ENCODE measurements around the gene ASCL1. TPM values are rescaled to one million over a fixed set of nuclear protein-coding genes. Genes with fewer than 3 reads are reported as not detected.

The ASCL1 gene
- total and polyA plus RNA-seq, 2 of the 13 experiments (the other 11 are each of a cell fraction or from before 2014, with no cell fraction given), result not detected

DNA sequence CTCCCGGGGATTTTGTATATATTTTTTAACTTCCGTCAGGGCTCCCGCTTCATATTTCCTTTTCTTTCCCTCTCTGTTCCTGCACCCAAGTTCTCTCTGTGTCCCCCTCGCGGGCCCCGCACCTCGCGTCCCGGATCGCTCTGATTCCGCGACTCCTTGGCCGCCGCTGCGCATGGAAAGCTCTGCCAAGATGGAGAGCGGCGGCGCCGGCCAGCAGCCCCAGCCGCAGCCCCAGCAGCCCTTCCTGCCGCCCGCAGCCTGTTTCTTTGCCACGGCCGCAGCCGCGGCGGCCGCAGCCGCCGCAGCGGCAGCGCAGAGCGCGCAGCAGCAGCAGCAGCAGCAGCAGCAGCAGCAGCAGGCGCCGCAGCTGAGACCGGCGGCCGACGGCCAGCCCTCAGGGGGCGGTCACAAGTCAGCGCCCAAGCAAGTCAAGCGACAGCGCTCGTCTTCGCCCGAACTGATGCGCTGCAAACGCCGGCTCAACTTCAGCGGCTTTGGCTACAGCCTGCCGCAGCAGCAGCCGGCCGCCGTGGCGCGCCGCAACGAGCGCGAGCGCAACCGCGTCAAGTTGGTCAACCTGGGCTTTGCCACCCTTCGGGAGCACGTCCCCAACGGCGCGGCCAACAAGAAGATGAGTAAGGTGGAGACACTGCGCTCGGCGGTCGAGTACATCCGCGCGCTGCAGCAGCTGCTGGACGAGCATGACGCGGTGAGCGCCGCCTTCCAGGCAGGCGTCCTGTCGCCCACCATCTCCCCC, 777 bp downstream of the ASCL1 start:
- no peaks in the 10 kb centered on the region for H3K36me3 ChIP-seq (replicated peaks in 1 of 2; ENCODE audit: control insufficient read depth in 1 of 2, insufficient read depth in 2 of 2, low read length in 2 of 2)
- H4K20me1 ChIP-seq (ENCODE audit: insufficient read depth, low read length), result no peaks in the 10 kb centered on the region
- intact Hi-C loops (cut with micrococcal nuclease; ENCODE audit: unreplicated experiment) (no loop called here), in situ Hi-C loops (cut with HindIII; ENCODE audit: extremely low pct_ligation_motif_present, low pct_unique_long_range_greater_than_20kb) (no loop called here)
- DNase-seq (ENCODE audit: low spot score), result no peak
- H3K27ac ChIP-seq (ENCODE audit: extremely low read length, insufficient read depth, low read length), result no peak overlapping the region
- POLR2A ChIA-PET, result no interaction called here
- peak; percentile 71 for ATAC-seq
- 52% methylated on average over 45 of the region's 83 CpGs for WGBS (ENCODE audit: low lambda C conversion rate)
- CTCF ChIA-PET (ENCODE audit: low intra/inter-chr PET ratio, low total read pairs), result no interaction called here
- peak overlapping the region; percentile 67 for H3K4me2 ChIP-seq (ENCODE audit: low read depth, low read length)
- H3K4me1 ChIP-seq (ENCODE audit: insufficient read depth, low read length), result peaks cover 12% of the 10 kb centered on the region
- peaks cover 7 to 79% of the 10 kb centered on the region in 2 experiments for H3K27me3 ChIP-seq (ENCODE audit: control insufficient read depth in 1 of 2, insufficient read depth in 2 of 2, low read length in 2 of 2)
- no TSS peak for BruUV-seq (replicated peaks)
- H3K79me2 ChIP-seq (ENCODE audit: insufficient read depth, low read length), result no peaks in the 10 kb centered on the region
- TF ChIP-seq, protein P1, sequence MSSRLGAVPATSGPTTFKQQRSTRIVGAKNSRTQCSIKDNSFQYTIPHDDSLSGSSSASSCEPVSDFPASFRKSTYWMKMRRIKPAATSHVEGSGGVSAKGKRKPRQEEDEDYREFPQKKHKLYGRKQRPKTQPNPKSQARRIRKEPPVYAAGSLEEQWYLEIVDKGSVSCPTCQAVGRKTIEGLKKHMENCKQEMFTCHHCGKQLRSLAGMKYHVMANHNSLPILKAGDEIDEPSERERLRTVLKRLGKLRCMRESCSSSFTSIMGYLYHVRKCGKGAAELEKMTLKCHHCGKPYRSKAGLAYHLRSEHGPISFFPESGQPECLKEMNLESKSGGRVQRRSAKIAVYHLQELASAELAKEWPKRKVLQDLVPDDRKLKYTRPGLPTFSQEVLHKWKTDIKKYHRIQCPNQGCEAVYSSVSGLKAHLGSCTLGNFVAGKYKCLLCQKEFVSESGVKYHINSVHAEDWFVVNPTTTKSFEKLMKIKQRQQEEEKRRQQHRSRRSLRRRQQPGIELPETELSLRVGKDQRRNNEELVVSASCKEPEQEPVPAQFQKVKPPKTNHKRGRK (CRISPR knock-in tag; IDR thresholded peaks at IDR 0.05), result no peak
- TF ChIP-seq, protein P2, sequence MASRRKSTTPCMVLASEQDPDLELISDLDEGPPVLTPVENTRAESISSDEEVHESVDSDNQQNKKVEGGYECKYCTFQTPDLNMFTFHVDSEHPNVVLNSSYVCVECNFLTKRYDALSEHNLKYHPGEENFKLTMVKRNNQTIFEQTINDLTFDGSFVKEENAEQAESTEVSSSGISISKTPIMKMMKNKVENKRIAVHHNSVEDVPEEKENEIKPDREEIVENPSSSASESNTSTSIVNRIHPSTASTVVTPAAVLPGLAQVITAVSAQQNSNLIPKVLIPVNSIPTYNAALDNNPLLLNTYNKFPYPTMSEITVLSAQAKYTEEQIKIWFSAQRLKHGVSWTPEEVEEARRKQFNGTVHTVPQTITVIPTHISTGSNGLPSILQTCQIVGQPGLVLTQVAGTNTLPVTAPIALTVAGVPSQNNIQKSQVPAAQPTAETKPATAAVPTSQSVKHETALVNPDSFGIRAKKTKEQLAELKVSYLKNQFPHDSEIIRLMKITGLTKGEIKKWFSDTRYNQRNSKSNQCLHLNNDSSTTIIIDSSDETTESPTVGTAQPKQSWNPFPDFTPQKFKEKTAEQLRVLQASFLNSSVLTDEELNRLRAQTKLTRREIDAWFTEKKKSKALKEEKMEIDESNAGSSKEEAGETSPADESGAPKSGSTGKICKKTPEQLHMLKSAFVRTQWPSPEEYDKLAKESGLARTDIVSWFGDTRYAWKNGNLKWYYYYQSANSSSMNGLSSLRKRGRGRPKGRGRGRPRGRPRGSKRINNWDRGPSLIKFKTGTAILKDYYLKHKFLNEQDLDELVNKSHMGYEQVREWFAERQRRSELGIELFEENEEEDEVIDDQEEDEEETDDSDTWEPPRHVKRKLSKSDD (CRISPR knock-in tag; IDR thresholded peaks at IDR 0.05; ENCODE audit: low read depth), result no peak
- TF ChIP-seq ZNF180 (CRISPR knock-in tag; IDR thresholded peaks at IDR 0.05; ENCODE audit: borderline replicate concordance, low read depth) (no peak), ZNF839 (CRISPR knock-in tag; IDR thresholded peaks at IDR 0.05; ENCODE audit: borderline replicate concordance) (no peak), ZNF891 (CRISPR knock-in tag; IDR thresholded peaks at IDR 0.05) (no peak), HNRNPLL (IDR thresholded peaks at IDR 0.05; ENCODE audit: low read depth, low read length, poor library complexity, severe bottlenecking) (peak; percentile 98), THYN1 (CRISPR knock-in tag; IDR thresholded peaks at IDR 0.05; ENCODE audit: borderline replicate concordance, low read depth) (no peak)
- TF ChIP-seq, protein P3, sequence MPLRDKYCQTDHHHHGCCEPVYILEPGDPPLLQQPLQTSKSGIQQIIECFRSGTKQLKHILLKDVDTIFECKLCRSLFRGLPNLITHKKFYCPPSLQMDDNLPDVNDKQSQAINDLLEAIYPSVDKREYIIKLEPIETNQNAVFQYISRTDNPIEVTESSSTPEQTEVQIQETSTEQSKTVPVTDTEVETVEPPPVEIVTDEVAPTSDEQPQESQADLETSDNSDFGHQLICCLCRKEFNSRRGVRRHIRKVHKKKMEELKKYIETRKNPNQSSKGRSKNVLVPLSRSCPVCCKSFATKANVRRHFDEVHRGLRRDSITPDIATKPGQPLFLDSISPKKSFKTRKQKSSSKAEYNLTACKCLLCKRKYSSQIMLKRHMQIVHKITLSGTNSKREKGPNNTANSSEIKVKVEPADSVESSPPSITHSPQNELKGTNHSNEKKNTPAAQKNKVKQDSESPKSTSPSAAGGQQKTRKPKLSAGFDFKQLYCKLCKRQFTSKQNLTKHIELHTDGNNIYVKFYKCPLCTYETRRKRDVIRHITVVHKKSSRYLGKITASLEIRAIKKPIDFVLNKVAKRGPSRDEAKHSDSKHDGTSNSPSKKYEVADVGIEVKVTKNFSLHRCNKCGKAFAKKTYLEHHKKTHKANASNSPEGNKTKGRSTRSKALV (CRISPR knock-in tag; IDR thresholded peaks at IDR 0.05), result peak; percentile 85
- TF ChIP-seq, protein P4, sequence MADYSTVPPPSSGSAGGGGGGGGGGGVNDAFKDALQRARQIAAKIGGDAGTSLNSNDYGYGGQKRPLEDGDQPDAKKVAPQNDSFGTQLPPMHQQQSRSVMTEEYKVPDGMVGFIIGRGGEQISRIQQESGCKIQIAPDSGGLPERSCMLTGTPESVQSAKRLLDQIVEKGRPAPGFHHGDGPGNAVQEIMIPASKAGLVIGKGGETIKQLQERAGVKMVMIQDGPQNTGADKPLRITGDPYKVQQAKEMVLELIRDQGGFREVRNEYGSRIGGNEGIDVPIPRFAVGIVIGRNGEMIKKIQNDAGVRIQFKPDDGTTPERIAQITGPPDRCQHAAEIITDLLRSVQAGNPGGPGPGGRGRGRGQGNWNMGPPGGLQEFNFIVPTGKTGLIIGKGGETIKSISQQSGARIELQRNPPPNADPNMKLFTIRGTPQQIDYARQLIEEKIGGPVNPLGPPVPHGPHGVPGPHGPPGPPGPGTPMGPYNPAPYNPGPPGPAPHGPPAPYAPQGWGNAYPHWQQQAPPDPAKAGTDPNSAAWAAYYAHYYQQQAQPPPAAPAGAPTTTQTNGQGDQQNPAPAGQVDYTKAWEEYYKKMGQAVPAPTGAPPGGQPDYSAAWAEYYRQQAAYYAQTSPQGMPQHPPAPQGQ (CRISPR knock-in tag; IDR thresholded peaks at IDR 0.05; ENCODE audit: borderline replicate concordance), result no peak
- H3K9ac ChIP-seq (ENCODE audit: insufficient read depth, low read depth, low read length), result no peak overlapping the region
- H3K9me3 ChIP-seq (ENCODE audit: low read length), result no peaks in the 10 kb centered on the region
- FAIRE-seq, result no peak
- no peak overlapping the region for H2AFZ ChIP-seq (ENCODE audit: low read length)
- peak overlapping the region; percentile 37 to 46 (median 39); a peak in 4 of 6 replicates for H3K4me3 ChIP-seq (replicated peaks in 1 of 3; ENCODE audit: insufficient read depth in 1 of 3, low read depth in 2 of 3, low read length in 3 of 3)

Measured in HepG2 (cell line).